HepG2 (cell line): ENCODE results near the gene NSUN3. TPM values are rescaled to one million over a fixed set of nuclear protein-coding genes. Genes with fewer than 3 reads are reported as not detected.

Source experiments
- CREB1 ChIP-seq, 2 experiments: fragments of 450-650 bp in 1 of 2; IDR thresholded peaks; 2 replicates each; pipeline ENCODE4 v1.6.1; 2016 to 2017; ENCODE audit warnings: control low read depth in 1 of 2, mild to moderate bottlenecking in 1 of 2, missing compliant biosample characterization in 1 of 2, missing genetic modification characterization in 1 of 2
- EZH2 ChIP-seq: conservative IDR thresholded peaks from 2 replicates; pipeline ENCODE4 v1.6.1; 2012; ENCODE audit warnings: mild to moderate bottlenecking, low read depth, low read length, moderate library complexity
- HMGA1 ChIP-seq: sonication (generic); formaldehyde crosslinking; conservative IDR thresholded peaks from 2 replicates; pipeline ENCODE4 v1.4.0; 2020; ENCODE audit warnings: missing genetic modification reagents
- HNF4A ChIP-seq: sonication (generic); formaldehyde crosslinking; IDR thresholded peaks from 2 replicates; pipeline ENCODE4 v1.4.0; 2020; ENCODE audit warnings: missing genetic modification reagents
- IKZF1 ChIP-seq: fragments of 450-650 bp; IDR thresholded peaks from 2 replicates; pipeline ENCODE4 v1.7.1; 2016
- LCORL ChIP-seq, 2 experiments: fragments of 450-650 bp in 1 of 2; sonication (generic) in 1 of 2; formaldehyde crosslinking in 1 of 2; IDR thresholded peaks; 2 replicates each; pipeline versions ENCODE4 v1.5.0 to v1.6.1; 2017 to 2020; ENCODE audit warnings: antibody characterized with exemption in 1 of 2, missing genetic modification reagents in 1 of 2
- NFE2L2 ChIP-seq: fragments of 150-350 bp; IDR thresholded peaks from 2 replicates; pipeline ENCODE4 v1.6.1; 2014; ENCODE audit warnings: low read length
- NFKBIZ ChIP-seq: IDR thresholded peaks from 2 replicates; pipeline ENCODE4 v1.6.1; 2018; ENCODE audit warnings: missing genetic modification reagents, missing compliant biosample characterization
- NKX3-1 ChIP-seq: sonication (generic); formaldehyde crosslinking; IDR thresholded peaks from 2 replicates; pipeline ENCODE4 v1.5.0; 2020; ENCODE audit warnings: missing genetic modification reagents
- NR2F6 ChIP-seq, 2 experiments: IDR thresholded peaks; 2 replicates each; pipeline ENCODE4 v1.6.1; 2016; ENCODE audit warnings: antibody characterized with exemption in 1 of 2, mild to moderate bottlenecking in 1 of 2
- PLRG1 ChIP-seq: fragments of 450-650 bp; conservative IDR thresholded peaks from 2 replicates; pipeline ENCODE4 v1.6.1; 2016
- PTBP1 ChIP-seq: fragments of 200-400 bp; formaldehyde crosslinking; IDR thresholded peaks from 2 replicates; pipeline ENCODE4 v1.6.1; 2018; ENCODE audit warnings: low read length, low read depth; ENCODE audit not compliant: poor library complexity, severe bottlenecking
- RAD51 ChIP-seq: fragments of 450-650 bp; IDR thresholded peaks from 2 replicates; pipeline ENCODE4 v1.6.1; 2016; ENCODE audit warnings: borderline replicate concordance
- RBM22 ChIP-seq: fragments of 200-400 bp; formaldehyde crosslinking; optimal IDR thresholded peaks from 2 replicates; pipeline ENCODE3; 2017; ENCODE audit warnings: mild to moderate bottlenecking, low read length, moderate library complexity
- SIX4 ChIP-seq: sonication (generic); formaldehyde crosslinking; IDR thresholded peaks from 2 replicates; pipeline ENCODE4 v1.4.0; 2020; ENCODE audit warnings: missing genetic modification reagents
- SPEN ChIP-seq: sonication (generic); formaldehyde crosslinking; IDR thresholded peaks from 2 replicates; pipeline ENCODE4 v1.5.1; 2020; ENCODE audit warnings: low read depth, mild to moderate bottlenecking, missing genetic modification reagents
- TFAP4 ChIP-seq: sonication (generic); IDR thresholded peaks from 2 replicates; pipeline ENCODE4 v1.6.1; 2016; ENCODE audit warnings: low read depth, borderline replicate concordance
- THAP8 ChIP-seq: sonication (generic); formaldehyde crosslinking; IDR thresholded peaks from 2 replicates; pipeline ENCODE4 v1.5.1; 2020; ENCODE audit warnings: missing genetic modification reagents, mild to moderate bottlenecking, borderline replicate concordance
- YEATS2 ChIP-seq: sonication (generic); formaldehyde crosslinking; IDR thresholded peaks from 2 replicates; pipeline ENCODE4 v1.4.0; 2020; ENCODE audit warnings: missing genetic modification reagents, borderline replicate concordance
- ZBTB3 ChIP-seq: sonication (generic); formaldehyde crosslinking; IDR thresholded peaks from 2 replicates; pipeline ENCODE4 v1.4.0; 2020; ENCODE audit warnings: low read depth, mild to moderate bottlenecking, moderate library complexity, missing genetic modification reagents, borderline replicate concordance
- ZNF143 ChIP-seq: sonication (generic); formaldehyde crosslinking; IDR thresholded peaks from 2 replicates; pipeline ENCODE4 v1.4.0; 2020; ENCODE audit warnings: missing genetic modification reagents
- ZNF232 ChIP-seq: sonication (generic); formaldehyde crosslinking; IDR thresholded peaks from 2 replicates; pipeline ENCODE4 v1.4.0; 2020; ENCODE audit warnings: missing genetic modification reagents, borderline replicate concordance
- ZNF292 ChIP-seq: sonication (generic); formaldehyde crosslinking; IDR thresholded peaks from 2 replicates; pipeline ENCODE4 v1.8.1; 2022; ENCODE audit warnings: mild to moderate bottlenecking, low read depth, missing genetic modification reagents, borderline replicate concordance
- ZNF343 ChIP-seq: sonication (generic); formaldehyde crosslinking; IDR thresholded peaks from 2 replicates; pipeline ENCODE4 v1.4.0; 2020; ENCODE audit warnings: mild to moderate bottlenecking, missing genetic modification reagents
- polyA plus RNA-seq, 8 experiments: library from polyadenylated mRNA; depleted of rRNA in 3 of 8; stranded (reverse) in 7 of 8; unstranded in 1 of 8; fragments of >200 nt; fragmentation: Illumina TruSeq in 4 of 8; extraction: Trizol in 4 of 8; gene quantifications; 2 replicates each; pipeline versions ENCODE4 v1.2.1 to v1.2.3, GENCODE V29; 2011 to 2016; ENCODE audit warnings: low read depth in 4 of 8, missing spikeins in 1 of 8, mixed read lengths in 1 of 8; ENCODE audit not compliant: insufficient read depth in 1 of 8
- total RNA-seq, 5 experiments: library from RNA; depleted of rRNA; stranded (reverse); fragments of >200 nt; fragmentation: Illumina TruSeq; extraction: Trizol; gene quantifications; 2 replicates each; pipeline ENCODE4 v1.2.3, GENCODE V29; 2016; ENCODE audit warnings: low read depth in 1 of 5
- TF ChIP-seq, protein P1 (sequence below): sonication (generic); formaldehyde crosslinking; IDR thresholded peaks from 2 replicates; pipeline ENCODE4 v1.4.0; 2020; ENCODE audit warnings: mild to moderate bottlenecking, missing genetic modification reagents
- TF ChIP-seq, protein P2 (sequence below): sonication (generic); formaldehyde crosslinking; IDR thresholded peaks from 2 replicates; pipeline ENCODE4 v1.8.1; 2023; ENCODE audit warnings: mild to moderate bottlenecking, missing genetic modification reagents

The NSUN3 gene
- total and polyA plus RNA-seq, 2 of the 13 experiments (the other 11 are each of a cell fraction or from before 2014, with no cell fraction given): 3.2 to 10.6 TPM

DNA sequence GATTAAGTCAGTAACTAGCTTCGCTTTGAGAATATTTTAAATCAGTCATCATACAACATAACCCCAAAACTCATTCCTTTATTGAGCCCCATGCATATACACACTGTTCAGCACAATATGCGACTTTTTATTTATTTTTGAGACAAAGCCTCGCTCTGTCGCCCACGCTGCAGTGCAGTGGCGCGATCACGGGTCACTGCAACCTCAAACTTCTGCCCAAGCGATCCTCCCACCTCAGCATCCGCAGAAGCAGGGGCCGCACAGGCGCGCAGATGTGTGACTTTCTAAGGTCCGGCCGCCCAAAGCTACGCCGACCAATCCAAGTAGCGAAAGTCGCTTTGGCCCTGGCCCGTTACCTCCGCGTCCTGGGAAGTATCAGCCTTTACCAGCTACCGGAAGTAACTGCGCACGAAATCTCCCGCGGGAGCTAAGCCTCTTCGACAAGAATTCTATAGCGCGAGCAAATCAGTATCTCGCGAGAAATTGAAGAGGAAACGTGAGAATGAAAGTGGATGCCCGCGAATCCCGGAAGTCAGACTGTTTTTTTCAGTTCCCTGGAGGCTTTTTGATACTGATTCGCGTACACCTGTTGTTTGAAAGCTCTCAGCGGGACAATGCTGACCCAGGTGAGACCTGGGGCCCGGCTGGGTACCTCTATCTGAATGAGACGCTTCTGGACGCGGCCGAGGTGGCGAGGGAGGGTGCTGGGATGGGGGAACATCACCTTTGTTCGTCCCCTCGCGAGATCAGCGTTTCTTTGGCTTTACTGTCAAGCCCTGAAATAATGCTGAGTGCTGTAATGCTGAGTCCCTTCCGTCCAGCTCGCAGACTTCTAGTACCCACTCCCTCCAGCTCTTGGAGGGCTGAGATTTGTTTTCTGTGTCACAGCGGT is at the start of gene NSUN3, which contains the start of gene DHFR2 (continued):
- no peak for TF ChIP-seq ZNF232 (CRISPR knock-in tag)
- 0 out of 2 replicates have a peak, but pooled peaks have one; percentile 12 for TF ChIP-seq NFKBIZ
- TF ChIP-seq YEATS2 (CRISPR knock-in tag): peak; percentile 96
- TF ChIP-seq NFE2L2: no peak
- no peak for TF ChIP-seq HNF4A (CRISPR knock-in tag)
- no peak for TF ChIP-seq HMGA1
- no peak for TF ChIP-seq RAD51
- TF ChIP-seq, protein P1, sequence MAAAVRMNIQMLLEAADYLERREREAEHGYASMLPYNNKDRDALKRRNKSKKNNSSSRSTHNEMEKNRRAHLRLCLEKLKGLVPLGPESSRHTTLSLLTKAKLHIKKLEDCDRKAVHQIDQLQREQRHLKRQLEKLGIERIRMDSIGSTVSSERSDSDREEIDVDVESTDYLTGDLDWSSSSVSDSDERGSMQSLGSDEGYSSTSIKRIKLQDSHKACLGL (CRISPR knock-in tag): no peak
- peak; percentile 7; the same call in 1 of the 2 replicates for TF ChIP-seq TFAP4
- TF ChIP-seq ZNF143: no peak
- no peak for TF ChIP-seq NKX3-1
- TF ChIP-seq IKZF1: no peak
- TF ChIP-seq PTBP1: no peak
- TF ChIP-seq NR2F6 (IDR thresholded peaks at IDR 0.05): 0 out of 2 replicates have a peak, but pooled peaks have one; percentile 10
- TF ChIP-seq NR2F6 (CRISPR knock-in tag; IDR thresholded peaks at IDR 0.05): no peak
- TF ChIP-seq ZBTB3 (CRISPR knock-in tag): no peak
- no peak for TF ChIP-seq THAP8 (CRISPR knock-in tag)
- TF ChIP-seq SPEN (CRISPR knock-in tag): peak; percentile 89; the same call in 1 of the 2 replicates
- TF ChIP-seq EZH2: no peak
- no peak for TF ChIP-seq RBM22
- no peak for TF ChIP-seq PLRG1
- TF ChIP-seq ZNF343: no peak
- TF ChIP-seq CREB1 (IDR thresholded peaks at IDR 0.05): 0 out of 2 replicates have a peak, but pooled peaks have one; percentile 30
- peak; percentile 85 for TF ChIP-seq CREB1 (CRISPR knock-in tag; IDR thresholded peaks at IDR 0.05)
- TF ChIP-seq, protein P2, sequence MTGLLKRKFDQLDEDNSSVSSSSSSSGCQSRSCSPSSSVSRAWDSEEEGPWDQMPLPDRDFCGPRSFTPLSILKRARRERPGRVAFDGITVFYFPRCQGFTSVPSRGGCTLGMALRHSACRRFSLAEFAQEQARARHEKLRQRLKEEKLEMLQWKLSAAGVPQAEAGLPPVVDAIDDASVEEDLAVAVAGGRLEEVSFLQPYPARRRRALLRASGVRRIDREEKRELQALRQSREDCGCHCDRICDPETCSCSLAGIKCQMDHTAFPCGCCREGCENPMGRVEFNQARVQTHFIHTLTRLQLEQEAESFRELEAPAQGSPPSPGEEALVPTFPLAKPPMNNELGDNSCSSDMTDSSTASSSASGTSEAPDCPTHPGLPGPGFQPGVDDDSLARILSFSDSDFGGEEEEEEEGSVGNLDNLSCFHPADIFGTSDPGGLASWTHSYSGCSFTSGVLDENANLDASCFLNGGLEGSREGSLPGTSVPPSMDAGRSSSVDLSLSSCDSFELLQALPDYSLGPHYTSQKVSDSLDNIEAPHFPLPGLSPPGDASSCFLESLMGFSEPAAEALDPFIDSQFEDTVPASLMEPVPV: peak; percentile 77; the same call in 1 of the 2 replicates
- TF ChIP-seq ZNF292: no peak
- TF ChIP-seq SIX4 (CRISPR knock-in tag): peak; percentile 44; the same call in 1 of the 2 replicates
- peak; percentile 68; the same call in 1 of the 2 replicates for TF ChIP-seq LCORL (IDR thresholded peaks at IDR 0.05)
- TF ChIP-seq LCORL (CRISPR knock-in tag; IDR thresholded peaks at IDR 0.05): no peak; the same call in none of the 2 replicates
